Glomerular visceral epithelial cell (primary cell): ENCODE measurements around the gene FAM222A.
"Not testable (repeated sequence)": the region's sequence is repeated elsewhere in the genome, so short reads cannot be mapped to it uniquely, and the experiment has no call there.

Source experiments
- DNase-seq: peaks from one replicate; pipeline ENCODE4 v3.0.0-alpha.2; 2016; ENCODE audit errors: extremely low spot score

FAM222A gene

DNA sequence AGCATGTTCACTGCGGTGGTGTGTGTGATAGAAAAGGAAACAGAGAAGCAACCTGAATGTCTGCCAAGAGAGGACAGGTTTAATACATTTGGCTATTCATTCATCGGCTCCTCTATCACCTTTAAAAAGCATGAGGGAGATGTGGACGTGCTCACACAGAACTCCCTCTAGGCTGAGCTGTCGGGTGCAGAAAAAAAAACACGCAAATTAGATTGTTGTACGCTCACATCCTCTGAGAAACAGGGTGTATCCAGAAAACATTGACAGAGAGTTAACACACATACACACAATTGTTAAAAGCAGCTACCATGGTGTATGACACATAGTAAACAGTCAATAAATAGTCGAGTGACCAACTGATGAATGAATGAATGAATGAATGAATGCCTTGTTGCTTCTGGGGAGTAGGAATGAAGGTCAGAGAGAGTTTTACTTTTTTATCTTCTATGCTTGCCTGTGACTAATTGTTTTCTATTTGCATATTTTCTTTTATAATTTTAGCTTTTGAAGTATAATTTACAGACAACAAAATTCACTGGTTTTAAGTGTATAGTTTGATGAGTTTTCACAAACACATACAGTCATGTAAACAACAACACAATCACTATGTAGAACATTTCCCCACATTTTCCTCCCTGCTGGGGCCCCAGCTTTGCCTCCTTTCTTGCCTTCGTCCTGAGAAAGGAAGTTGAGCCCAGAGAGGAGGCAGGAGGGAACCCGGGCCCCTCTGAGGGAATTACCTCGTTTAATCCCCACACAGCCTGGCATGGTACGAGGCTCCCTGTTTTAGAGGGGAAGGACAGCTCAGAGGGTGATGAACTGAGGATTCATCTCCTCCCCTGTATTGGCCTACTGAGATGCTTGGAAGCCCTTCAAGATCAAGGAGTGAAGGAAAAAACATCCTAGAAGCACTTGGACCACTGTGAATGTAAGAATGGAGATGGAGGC, 19.7 kb upstream of the FAM222A start:
- DNase-seq = no peak

DNA sequence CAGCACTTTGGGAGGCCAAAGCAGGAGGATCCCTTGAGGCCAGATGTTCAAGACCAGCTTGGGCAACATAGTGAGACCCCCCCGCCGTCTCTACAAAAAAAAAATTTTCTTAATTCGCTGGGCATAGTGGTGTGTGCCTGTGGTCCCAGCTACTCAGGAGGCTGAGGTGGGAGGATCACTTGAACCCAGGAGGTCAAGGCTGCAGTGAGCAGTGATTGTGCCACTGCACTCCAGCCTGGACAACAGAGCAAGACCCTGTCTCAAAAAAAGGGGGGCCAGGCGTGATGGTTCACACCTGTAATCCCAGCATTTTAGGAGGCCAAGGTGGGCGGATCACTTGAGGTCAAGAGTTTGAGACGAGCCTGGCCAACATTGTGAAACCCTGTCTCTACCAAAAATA, 19.0 kb upstream of the FAM222A start:
- not testable (repeated sequence) for DNase-seq

DNA sequence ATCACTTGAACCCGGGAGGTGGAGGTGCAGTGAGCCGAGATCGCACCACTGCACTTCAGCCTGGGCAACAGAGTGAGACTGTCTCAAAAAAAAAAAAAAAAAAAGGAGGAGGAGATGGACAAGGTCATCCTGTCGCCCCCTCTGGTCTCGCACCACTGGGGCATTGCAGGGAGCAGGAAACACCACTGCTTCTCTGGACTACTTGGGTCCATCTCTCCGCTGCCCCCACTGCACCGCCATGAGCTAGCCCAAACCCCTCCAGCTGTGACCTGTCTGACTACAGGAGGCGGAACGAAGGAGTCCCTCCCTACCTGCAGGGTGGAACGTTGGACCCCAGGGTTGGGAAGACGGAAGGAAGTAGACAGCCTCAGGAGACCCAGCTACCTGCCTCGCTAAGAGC, 18.2 kb upstream of the FAM222A start:
- no peak for DNase-seq

DNA sequence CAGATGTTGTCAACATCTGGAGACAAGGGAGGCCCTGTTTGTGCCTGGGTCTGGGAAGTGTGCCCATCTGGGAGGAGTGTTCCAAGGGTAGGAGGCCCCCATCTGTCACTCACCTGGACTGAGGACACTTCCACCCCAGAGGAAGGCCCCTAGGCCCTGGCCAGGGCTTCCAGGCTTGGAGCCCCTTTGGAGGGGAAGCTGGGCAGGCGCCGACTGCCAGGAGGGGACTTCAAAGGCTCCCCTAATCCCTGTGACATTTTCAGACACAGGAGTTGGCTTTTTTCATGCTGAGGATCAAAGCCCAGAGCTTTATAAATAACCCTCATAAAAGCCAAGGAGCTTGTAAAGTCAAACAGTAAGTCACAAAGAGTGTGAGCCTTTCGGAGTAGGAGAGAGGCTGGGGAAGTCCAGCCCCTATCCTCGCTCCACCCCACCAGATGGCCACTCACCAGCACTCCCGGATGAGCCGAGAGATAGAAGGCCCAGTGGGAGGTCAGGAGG, 17.6 kb upstream of the FAM222A start:
- no peak for DNase-seq

DNA sequence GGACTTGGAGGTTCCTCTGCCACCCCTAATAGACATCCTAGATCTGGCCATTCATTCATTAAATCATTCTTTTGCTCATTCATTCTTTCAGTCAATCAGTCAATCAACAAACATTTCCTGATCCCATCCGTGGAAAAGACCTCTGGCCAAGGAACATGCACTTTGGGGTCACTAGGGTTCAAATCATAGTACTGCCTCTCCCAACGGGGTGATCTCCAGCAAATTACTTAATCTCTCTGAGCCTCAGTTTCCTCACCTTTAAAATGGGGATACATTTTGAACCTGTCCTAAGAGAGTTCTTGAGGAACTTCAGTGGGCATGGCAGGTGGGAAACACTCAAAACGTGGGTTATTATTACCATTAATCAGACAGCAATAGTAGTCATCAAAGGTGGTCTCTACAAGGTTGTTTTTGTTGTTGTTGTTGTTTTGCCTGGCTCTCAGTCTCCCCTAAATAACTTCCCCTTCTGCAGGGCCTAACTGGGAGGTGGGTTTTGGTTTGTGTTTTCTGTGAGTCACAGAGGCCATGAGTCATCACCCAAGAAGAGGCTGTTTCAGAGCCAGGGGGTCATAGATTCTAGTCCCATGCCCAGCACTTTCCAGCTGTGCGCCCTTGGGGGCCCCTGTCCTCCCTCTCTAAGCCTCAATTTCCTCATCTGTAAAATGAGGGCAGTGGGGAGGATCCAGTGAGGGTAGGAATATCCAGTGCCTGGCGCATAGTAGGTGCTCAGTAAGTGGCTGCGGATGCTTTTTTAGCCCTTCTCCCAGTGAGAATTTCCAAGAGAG, 16.9 kb upstream of the FAM222A start:
- no peak for DNase-seq

DNA sequence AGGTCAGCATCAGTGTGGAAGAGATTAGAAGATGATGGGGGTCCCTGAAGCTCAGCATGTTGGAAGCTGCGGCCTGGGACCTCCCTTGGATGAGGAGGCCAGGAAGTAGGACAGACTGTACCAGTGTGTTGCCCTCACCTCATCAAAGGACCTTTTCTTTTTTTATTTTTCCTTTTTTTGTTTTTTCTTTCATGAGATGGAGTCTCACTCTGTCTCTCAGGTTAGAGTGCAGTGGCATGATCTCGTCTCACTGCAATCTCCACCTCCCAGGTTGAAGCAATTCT, 16.4 kb upstream of the FAM222A start:
- DNase-seq = no peak

DNA sequence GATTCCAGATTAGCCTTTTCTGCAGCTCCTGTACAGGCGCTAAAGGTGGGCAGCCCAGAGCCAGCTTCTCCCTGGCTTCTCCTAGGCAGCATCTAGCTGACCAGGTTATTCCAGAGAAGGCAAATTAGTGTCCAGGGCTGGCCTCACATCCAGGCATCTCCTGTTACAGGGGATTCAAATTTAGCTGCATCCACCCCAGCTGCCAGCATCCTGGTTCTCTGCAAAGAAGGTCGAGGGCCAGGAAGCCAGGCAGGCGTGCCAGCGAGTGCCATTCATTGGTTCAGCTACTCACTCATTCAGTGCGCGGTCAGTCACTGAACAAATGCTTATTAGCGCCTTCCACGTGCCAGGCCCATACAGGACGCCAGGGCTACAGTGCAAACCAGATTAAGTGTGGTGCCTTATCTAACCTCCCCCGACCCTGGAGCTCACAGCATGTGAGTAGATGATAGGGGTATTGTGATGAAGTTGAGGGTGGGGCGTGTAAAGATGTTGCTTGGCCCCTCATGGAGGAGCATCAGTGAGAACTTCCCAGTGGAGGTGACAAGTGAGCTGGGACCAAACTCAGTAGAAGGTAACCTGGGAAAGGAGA, 15.7 kb upstream of the FAM222A start:
- DNase-seq = no peak

DNA sequence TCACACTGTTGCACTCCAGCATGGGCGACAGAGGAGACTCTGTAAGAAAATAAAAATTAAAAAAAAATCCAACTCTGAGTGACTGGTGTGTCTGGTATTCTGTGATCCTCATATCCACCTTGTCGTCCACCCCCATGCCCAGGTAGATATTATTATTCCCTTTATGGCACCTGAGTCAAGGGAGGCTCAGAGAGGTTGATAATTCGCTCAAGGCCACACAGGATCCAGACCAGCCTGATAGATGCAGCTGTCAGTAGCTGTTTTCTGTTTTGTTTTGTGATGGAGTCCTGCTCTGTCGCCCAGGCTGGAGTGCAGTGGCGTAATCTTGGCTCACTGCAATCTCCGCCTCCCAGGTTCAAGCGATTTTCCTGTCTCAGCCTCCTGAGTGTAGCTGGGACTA, 14.8 kb upstream of the FAM222A start:
- DNase-seq = no peak

DNA sequence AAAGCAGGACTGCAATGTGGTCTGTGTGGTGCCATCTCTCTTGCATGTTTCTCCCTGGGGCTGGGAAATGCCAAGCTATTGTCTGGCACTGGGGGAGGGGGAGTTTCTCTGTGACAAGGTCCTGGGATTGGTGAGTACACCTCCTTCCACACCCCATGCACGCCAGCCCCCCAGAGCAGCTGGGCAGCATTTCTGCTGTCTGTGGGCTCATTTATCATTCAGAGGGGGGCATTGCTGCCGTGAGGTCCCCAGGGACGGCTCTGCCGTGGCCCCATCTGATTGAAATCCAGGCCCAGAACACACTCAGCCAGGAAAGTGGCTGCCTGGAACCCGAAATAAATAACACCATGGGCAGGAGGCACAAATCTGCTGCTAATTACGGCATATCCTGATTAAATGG, 12.6 kb upstream of the FAM222A start:
- DNase-seq = no peak

DNA sequence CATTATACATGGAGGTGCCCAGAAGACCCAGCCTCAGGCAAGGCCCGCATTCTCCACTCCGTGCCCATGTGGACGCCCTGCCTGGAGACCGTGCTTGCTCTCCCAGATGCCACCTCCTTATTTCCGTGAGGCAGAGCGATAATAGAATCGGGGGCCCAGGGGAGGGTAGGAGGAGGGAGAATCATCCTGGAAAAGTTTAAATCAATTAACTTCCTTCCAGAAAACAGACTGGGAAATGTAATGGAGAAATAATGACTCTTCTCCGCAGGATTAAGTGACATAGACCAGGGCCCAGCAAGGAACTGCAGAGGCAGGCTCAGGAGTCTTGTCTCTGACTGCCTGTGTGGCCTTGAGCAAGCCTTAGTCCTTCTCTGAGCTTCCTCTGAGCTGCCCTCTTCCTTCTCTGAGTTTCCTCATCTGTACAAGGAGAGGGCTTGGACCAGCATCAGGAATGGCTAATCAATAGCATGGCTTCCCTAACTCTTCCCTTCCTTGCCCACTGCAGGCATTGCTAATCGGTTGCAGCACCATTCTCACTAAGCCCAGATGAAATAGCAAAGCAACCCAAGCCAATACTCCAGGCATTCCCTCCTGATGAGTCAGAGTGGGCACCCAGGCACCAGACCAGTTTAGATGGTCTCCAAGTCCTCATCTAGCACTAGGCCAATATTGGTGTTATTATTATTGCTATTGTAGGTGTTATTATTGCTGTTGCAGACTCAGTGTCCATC, 11.3 kb upstream of the FAM222A start:
- DNase-seq = no peak

DNA sequence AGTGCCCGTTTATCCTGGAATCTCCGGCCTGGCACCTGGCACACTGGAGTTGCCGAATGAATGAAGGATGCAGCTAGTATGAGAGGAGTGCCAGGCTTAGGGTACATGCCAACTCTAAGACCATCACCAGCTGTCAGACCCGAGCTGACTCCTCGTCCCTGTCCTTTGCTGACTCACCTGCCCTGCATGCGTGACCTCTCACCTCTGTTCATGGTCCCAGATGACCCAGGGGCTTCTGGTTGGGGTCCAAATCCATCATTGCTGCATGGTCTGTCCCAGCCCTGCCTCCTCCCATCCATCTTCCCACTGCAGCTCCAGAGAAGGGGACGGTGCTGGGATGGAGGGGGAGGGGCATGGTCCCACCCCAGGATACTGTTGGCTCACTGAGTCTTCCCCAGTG, 9.9 kb upstream of the FAM222A start:
- DNase-seq = no peak

DNA sequence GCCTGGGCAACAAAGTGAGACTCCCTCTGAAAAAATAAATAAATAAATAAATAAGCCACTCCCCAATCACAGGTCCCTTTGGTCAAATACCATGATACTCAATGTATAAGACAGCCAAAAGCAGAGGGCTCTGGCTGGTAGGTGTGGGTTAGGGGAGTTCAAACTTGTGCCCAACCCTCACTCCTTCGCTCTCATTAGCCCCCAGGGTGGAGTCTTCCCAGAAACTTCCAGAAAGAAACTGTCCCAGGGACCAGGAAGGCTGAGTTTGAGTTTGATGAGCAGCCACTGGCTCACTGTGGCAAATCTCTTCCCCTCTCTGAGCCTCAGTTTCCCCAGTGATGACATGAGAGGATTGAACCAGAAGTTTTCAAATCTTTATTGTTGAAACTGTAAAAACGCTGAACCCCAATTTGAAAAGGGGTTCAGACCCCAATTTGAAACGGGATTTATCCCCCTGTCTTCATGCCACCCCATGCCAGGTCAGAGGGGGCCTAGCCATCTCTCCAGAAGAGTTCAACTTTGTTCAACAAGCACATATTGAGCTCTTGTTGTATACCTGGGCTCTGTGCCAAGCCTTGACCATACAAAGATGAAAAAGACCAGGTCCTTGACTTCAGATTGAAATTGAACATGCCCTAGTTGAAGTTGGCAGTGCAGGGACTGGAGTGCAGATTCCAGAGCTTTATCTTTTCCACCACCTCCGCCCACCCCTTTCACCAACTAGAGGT, 9.1 kb upstream of the FAM222A start:
- DNase-seq = no peak

DNA sequence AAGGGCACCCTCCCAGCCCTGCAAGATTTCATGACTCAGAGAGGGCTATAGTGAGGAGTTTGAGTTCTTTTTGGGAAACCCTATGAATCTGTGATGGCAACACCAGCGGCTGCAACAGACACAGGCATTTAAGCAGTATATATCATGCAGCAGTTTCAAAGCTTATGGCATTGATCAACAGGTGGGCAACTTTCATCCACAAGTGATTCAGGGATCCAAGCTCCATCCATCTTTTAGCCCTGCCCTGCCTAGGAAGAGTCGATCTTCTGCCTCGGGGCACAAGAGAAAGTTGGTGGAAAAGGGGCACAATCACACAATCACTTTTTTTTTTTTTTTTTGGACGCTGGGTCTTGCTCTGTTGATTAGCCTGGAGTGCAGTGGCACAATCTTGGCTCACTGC, 8.3 kb upstream of the FAM222A start:
- DNase-seq = no peak

DNA sequence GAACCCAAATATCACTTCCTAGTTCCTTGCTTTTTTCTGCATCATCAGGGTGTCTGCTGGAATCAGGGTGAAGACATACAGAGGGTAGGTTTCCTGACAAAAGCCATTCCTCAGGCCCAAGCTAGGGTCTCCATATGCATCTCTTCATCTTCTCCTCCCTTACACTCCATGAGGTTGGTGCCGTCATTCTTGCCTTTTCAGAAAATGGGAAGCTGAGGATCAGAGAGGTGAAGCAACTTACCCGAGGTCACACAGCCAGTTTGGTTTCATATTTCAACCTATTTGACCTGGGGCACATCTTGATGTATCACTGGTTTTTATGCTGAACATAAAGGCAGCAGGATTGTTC, 7.3 kb upstream of the FAM222A start:
- DNase-seq = no peak

DNA sequence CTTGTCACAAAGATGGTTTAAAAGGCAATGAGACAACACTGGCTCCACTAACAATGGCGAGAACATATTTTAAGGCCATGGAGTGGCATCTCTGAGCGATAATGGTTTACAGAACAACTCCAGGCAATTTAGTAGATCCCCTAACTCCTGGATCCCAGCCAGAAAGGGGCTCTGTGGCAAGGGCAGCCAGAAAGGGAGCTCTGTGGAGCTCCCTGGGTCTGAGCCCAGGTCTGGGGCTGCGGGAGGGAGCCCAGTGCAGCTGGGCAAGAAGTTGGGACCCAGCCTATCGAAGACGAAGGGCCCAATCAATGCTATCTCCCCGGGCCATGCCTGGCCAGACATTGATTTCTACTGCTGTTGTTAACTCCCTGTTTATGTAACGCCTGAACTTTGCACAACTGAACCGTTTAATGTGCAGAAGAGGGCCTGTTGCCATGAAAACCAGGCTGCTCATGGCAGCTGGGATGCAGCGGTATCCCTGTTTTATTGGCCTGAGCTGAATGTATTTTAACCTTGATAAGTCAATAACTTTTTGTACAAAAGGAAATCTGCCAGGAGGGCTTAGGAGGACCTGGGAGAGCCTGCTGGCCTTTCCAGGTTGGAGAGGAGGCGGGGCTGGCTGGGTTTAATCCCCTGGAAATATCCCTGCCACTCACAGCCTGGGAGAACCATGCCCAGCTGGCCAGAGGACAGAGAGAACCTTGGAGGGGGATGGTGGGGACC, 6.7 kb upstream of the FAM222A start:
- DNase-seq = no peak

DNA sequence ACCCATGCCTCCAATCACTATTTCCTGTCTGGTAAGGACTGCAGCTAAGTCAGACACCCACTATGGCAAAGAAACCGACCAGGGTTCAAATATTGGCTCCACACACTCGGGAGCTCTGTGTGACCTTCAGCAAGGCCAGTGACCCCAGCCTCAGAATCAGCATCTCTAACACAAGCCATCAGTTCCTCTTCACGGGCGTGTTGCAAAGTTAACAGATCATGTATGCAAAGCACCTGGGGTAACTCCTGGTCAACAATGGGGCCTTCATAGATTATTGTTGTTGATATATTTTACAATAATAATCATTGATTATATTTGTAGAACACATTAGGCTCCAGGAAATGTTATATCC, 6.2 kb upstream of the FAM222A start:
- DNase-seq = no peak

DNA sequence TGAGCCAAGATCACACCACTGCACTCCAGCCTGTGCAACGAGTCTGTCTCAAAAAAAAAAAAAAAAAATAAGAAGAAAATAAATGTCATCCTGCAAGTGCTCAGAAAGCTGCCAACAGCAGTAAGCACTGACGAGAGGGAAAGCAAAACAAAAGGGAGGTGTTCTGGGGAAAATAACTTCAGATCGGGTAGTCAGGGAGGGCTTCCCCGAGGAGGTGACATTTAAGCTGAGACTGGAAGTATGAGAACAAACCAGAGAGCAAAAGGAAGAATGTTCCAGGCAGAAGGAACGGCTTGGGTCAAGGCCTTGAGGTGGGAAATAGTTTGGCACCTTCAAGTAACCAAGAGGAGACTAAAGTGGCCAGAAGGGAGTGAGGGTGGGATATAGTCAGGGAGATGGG, 4.7 kb upstream of the FAM222A start:
- DNase-seq = no peak

DNA sequence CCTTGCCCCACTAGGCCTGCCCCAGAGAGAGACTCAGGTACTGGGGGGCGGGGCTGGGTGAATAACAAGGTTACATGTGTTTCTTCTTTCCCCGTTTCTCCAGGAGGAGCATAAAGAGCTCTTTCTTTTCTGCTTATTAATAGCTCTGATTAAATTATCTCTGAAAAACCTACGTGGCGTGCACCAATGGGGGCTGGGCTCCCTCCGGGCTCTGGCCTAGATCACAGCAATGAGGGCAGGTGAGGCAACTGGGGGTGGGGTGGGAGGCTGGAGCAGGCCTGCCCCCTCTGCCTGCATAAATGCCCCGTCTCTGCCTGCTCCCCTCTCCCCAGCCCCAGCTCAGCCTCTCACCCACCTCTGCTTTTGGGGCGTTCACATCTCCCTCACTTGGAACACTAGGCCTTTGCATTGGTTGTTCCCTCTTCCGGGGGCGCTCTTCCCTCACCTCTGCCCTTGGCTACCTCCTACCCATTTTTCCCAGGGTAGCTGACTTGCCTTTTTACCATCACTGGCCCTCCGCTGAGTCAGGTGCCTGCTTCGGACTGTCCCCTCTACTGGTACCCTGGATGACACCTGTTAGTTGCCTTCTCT, 4.1 kb upstream of the FAM222A start:
- no peak for DNase-seq

DNA sequence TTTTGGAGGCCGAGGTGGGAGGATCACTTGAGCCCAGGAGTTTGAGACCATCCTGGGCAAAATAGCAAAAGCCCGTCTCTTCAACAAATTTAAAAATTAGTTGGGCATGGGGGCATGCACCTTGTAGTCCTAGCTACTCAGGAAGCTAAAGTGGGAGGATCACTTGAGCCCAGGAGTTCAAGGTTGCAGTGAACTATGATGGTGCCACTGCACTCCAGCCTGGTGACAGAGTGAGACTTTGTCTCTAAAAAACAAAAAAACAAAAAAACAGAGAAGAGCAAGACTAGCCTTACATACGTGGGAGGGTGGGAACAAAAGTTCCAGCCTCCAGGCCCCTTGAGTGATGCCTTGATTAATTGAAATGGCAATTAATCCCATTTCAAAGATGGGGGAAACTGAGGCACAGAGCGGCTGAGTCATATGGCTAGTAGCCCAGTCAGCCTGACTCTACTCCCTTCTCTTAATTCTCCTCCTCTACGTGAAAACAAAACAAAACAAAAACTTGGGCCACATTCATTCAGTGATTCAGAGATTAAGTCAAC, 3.3 kb upstream of the FAM222A start:
- DNase-seq = no peak
